ENCODE data around the gene WHAMM.
"Not testable (repeated sequence)": the region's sequence is repeated elsewhere in the genome, so short reads cannot be mapped to it uniquely, and the experiment has no call there.

DNA sequence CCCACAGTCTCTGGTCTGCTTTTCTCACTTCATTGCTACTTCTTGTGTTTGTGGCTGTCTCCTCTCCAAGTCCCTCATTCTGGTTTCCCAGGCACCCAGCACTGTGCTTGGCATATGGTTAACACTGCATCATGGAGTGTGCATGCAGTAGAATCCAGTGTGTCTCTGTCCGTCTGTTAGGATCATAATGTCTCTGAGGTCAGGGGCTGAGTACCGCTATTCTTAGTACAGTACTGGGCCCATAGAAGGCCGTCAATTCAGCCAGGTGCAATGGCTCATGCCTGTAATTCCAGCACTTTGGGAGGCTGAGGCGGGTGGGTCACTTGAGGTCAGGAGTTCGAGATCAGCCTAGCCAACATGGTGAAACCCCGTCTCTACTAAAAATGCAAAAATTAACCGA, 43.2 kb upstream of the WHAMM start:
- TF ChIP-seq, protein P1, sequence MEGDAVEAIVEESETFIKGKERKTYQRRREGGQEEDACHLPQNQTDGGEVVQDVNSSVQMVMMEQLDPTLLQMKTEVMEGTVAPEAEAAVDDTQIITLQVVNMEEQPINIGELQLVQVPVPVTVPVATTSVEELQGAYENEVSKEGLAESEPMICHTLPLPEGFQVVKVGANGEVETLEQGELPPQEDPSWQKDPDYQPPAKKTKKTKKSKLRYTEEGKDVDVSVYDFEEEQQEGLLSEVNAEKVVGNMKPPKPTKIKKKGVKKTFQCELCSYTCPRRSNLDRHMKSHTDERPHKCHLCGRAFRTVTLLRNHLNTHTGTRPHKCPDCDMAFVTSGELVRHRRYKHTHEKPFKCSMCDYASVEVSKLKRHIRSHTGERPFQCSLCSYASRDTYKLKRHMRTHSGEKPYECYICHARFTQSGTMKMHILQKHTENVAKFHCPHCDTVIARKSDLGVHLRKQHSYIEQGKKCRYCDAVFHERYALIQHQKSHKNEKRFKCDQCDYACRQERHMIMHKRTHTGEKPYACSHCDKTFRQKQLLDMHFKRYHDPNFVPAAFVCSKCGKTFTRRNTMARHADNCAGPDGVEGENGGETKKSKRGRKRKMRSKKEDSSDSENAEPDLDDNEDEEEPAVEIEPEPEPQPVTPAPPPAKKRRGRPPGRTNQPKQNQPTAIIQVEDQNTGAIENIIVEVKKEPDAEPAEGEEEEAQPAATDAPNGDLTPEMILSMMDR (conservative IDR thresholded peaks at IDR 0.05): not testable (repeated sequence)
- TF ChIP-seq EZH2 (IDR thresholded peaks at IDR 0.05; ENCODE audit: low read depth): not testable (repeated sequence)

Data from PC-9 (cell line).